GM12873 (cell line): ENCODE measurements around the gene CDC7.

ENCODE experiments used
- TF ChIP-seq, protein P1 (sequence below): IDR thresholded peaks from 2 replicates; pipeline ENCODE4 v1.5.1; 2012; ENCODE audit warnings: low read depth, mild to moderate bottlenecking, moderate library complexity, low read length, control low read depth; ENCODE audit not compliant: insufficient read depth; ENCODE audit errors: missing control alignments

The CDC7 gene

GRCh38 chr1:91541918-91542533, 41.4 kb downstream of the CDC7 start:
- TF ChIP-seq, protein P1, sequence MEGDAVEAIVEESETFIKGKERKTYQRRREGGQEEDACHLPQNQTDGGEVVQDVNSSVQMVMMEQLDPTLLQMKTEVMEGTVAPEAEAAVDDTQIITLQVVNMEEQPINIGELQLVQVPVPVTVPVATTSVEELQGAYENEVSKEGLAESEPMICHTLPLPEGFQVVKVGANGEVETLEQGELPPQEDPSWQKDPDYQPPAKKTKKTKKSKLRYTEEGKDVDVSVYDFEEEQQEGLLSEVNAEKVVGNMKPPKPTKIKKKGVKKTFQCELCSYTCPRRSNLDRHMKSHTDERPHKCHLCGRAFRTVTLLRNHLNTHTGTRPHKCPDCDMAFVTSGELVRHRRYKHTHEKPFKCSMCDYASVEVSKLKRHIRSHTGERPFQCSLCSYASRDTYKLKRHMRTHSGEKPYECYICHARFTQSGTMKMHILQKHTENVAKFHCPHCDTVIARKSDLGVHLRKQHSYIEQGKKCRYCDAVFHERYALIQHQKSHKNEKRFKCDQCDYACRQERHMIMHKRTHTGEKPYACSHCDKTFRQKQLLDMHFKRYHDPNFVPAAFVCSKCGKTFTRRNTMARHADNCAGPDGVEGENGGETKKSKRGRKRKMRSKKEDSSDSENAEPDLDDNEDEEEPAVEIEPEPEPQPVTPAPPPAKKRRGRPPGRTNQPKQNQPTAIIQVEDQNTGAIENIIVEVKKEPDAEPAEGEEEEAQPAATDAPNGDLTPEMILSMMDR = no peak

DNA sequence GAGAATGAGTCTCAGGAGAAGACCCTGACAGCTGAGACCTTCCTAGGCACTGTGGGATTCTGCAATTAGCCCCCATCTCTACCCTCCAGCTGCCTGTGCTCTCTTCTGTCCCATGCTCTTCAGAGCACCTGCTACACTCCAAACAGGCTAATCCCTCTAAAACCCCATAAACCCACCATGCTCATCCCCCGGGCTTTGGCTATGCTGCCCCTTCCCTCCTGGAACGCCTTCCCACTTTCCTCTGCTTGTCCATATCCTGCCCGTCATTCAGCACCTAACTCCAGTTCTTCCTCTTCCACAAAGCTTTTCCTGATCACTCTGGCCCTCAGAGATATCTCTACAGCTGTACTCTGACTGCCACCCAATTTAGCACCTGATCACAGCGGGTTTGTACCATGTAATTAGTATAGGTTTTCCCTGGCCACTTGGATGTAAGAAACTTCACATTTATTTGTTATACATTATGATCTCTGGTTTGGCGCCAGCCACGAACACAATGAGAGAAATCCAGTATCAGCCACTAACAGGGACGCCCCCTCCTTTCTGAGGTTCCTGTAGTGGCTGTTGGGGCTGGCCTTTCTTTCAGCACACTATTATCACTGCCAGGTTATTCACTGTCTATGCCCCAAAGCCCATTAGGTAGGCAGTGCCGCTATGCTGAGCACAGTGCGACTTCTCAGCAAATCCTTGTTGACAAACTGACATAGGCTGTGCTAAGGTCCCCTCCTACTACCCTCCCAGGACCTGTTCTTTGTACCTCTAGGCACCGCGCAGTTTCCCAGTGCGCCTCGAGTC, 45.1 kb downstream of the CDC7 start:
- TF ChIP-seq, protein P1 = no peak

DNA sequence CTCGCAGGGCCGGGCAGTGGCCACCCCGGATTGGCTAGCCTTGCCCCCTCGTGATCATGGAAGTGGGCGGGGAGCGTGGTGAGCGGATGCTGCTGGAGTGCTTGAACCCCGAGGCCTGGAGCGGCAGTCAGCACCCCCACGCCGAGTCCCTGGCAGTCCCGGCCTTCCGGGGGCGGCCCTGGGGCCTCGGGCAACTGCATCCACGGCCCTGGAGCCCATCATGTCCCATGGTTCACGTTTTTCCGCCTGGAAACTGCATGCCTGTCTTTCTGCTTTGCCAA, 45.6 kb downstream of the CDC7 start:
- TF ChIP-seq, protein P1 = no peak

- TF ChIP-seq, protein P1 = no peak
These were observed 46.2 kb downstream of the CDC7 start for GRCh38 chr1:91546876-91547275.

GRCh38 chr1:91548376-91549040, 47.9 kb downstream of the CDC7 start:
- TF ChIP-seq, protein P1 = no peak

DNA sequence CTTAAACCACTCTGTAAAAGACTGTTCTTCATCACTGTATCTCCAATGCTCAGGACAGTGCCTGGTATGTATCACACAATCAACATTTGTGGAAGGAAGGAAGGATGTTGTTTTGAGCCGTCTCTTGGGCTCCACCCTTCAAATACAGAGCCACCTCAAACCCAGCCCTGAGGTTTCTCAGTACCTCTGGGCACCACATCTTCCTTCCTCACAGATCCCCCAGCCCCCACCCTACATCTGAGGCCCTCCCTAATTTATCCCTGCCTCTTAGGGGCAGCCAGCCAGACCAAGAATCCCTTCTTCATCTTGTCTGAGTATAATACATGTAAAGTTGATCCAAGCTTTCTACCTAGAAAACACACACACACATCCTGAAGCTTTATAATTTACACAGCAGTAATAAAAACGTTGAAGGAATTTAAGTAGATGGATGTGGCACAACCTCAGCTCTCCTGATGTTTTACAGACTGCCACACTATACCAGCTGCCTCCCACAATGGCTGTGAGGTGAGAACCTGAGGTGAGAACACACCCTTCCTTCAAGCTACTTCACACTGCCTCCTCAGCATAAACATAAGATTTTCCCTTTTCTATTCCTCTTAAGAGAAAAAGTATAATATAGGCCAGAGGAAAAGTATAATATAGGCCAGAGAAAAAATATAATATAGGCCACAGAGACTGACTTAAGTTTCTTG, 48.5 kb downstream of the CDC7 start:
- TF ChIP-seq, protein P1 = no peak

DNA sequence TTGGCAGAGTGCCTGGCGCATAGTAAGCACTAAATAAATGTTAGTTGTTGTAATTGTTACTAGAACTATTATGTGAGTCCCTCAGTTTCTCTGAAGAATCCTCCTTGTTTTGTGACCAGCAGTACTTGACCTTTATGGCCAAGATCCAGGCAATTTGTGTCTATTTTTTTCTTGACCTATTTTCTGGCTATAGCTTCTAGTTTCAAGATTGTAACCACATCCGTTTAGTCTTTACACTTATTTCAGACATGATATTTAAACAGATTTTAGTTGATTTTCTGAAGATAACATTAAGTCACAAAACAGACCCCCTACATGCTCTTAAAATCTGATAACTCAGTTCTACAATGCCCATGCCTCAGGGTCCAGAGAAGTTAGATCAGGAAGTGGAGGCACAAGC, 50.3 kb downstream of the CDC7 start:
- TF ChIP-seq, protein P1 = no peak
